ENCODE results near the gene ZNF579. TPM values are rescaled to one million over a fixed set of nuclear protein-coding genes. Genes with fewer than 3 reads are reported as not detected.

ZNF579 gene
- total RNA-seq, 1 donor from 2014 or later: 29.1 TPM

DNA sequence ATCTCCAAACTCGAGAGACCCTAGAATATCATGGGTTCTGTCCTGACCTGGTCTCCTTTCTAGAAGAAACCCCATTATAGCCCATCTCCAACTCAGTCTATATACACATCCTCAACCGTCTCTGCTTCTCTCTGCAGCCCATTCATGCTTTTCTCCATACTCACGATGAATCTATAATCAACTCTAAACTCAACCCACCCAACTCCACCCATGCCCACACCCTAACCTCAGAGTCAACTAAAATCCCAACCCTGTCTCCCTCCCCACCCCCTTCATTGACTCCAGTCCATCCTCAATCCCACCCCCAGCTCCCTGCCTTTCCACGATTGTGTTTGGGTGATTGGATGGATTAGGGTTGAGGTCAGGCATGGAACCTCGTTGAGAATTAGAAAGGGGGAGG lies 37.1 kb downstream of the ZNF579 start:
- Mint-ChIP-seq H3K27ac (ENCODE audit: unreplicated experiment) (no peak overlapping the region), H3K4me1 (peaks cover 16% of the 10 kb centered on the region), H3K4me3 (no peak overlapping the region), H3K36me3 (ENCODE audit: low read depth) (no peaks in the 10 kb centered on the region), H3K9me3 (peaks cover 4% of the 10 kb centered on the region), H3K27me3 (ENCODE audit: low read depth) (peaks cover 3% of the 10 kb centered on the region)
- DNase-seq (ENCODE audit: low read depth, low spot score): no peak
- TF ChIP-seq, protein P1, sequence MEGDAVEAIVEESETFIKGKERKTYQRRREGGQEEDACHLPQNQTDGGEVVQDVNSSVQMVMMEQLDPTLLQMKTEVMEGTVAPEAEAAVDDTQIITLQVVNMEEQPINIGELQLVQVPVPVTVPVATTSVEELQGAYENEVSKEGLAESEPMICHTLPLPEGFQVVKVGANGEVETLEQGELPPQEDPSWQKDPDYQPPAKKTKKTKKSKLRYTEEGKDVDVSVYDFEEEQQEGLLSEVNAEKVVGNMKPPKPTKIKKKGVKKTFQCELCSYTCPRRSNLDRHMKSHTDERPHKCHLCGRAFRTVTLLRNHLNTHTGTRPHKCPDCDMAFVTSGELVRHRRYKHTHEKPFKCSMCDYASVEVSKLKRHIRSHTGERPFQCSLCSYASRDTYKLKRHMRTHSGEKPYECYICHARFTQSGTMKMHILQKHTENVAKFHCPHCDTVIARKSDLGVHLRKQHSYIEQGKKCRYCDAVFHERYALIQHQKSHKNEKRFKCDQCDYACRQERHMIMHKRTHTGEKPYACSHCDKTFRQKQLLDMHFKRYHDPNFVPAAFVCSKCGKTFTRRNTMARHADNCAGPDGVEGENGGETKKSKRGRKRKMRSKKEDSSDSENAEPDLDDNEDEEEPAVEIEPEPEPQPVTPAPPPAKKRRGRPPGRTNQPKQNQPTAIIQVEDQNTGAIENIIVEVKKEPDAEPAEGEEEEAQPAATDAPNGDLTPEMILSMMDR (conservative IDR thresholded peaks at IDR 0.05): no peak

DNA sequence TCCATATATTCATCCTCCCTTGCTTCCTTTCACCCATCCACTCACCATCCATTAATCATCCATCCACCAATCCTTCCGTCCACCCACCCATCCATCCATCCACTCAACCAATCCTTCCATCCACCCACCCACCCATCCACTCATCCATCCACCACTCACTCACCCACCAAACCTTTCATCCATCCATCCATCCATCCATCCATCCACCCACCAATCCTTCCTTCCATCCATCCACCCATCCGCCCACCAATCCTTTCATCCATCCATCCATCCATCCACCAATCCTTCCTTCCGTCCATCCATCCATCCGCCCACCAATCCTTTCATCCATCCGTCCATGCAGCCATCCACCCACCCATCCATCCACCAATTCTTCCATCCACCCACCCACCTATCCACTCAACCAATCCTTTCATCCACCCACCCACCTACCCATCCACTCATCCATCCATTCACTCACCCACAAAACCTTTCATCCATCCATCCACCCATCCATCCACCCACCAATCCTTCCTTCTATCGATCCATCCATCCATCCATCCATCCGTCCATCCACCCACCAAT lies 38.3 kb downstream of the ZNF579 start:
- Mint-ChIP-seq H3K36me3 (ENCODE audit: low read depth) (no peaks in the 10 kb centered on the region), H3K27ac (ENCODE audit: unreplicated experiment) (no peak overlapping the region), H3K4me3 (no peak overlapping the region), H3K9me3 (peaks cover 4% of the 10 kb centered on the region), H3K27me3 (ENCODE audit: low read depth) (peaks cover 3% of the 10 kb centered on the region), H3K4me1 (peaks cover 16% of the 10 kb centered on the region)
- TF ChIP-seq, protein P1 (conservative IDR thresholded peaks at IDR 0.05): no peak
- no peak for DNase-seq (ENCODE audit: low read depth, low spot score)

DNA sequence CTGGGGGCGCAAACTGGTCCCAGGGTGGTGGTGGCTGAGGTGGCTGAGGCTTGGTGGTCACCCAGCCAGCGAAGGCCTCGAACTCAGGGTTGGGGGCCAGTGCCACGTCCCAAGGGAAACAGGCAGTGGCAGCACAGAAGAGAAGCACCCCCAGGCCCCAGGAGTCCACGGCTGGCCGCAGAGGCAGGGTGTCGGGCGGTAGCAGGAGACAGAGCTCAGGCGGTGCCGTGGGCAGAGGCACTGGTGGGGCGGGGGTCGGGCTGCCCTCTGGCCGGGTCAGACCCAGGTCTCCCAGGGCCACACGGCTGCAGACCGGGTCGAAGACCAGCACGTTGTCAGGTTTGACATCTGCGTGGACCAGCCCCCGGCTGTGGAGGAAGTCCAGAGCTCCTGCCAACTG lies 39.6 kb downstream of the ZNF579 start:
- H3K27ac Mint-ChIP-seq (ENCODE audit: unreplicated experiment): no peak overlapping the region
- H3K36me3 Mint-ChIP-seq (ENCODE audit: low read depth): no peaks in the 10 kb centered on the region
- H3K9me3 Mint-ChIP-seq: peaks cover 4% of the 10 kb centered on the region
- peaks cover 3% of the 10 kb centered on the region for H3K27me3 Mint-ChIP-seq (ENCODE audit: low read depth)
- DNase-seq (ENCODE audit: low read depth, low spot score): no peak
- no peak overlapping the region for H3K4me3 Mint-ChIP-seq
- H3K4me1 Mint-ChIP-seq: peaks cover 15% of the 10 kb centered on the region
- TF ChIP-seq, protein P1 (conservative IDR thresholded peaks at IDR 0.05): no peak

DNA sequence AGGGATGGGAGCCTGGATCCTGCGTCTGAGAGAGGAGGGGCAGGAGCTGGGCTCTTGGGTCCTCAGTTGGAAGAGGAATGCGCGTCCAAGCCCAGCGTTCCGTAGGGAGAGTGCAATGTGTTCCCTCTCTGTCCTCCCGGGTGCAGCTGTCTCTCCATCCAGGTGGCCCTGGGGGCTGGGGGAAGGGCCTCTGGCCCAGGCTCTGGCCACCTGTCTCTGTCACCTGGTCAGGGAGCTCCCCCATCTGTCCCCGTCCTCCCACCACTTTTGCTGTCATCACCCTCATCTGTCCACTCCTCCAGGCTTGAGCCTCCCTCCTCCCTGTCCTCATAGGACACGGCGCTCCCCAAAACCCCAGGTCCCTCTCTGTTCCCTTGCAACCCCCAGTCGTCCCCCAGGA lies 40.0 kb downstream of the ZNF579 start:
- Mint-ChIP-seq H3K4me1 (peaks cover 10% of the 10 kb centered on the region), H3K4me3 (no peak overlapping the region), H3K27ac (ENCODE audit: unreplicated experiment) (no peak overlapping the region), H3K9me3 (peaks cover 4% of the 10 kb centered on the region), H3K27me3 (ENCODE audit: low read depth) (peaks cover 3% of the 10 kb centered on the region), H3K36me3 (ENCODE audit: low read depth) (no peaks in the 10 kb centered on the region)
- no peak for DNase-seq (ENCODE audit: low read depth, low spot score)
- TF ChIP-seq, protein P1 (conservative IDR thresholded peaks at IDR 0.05): no peak

DNA sequence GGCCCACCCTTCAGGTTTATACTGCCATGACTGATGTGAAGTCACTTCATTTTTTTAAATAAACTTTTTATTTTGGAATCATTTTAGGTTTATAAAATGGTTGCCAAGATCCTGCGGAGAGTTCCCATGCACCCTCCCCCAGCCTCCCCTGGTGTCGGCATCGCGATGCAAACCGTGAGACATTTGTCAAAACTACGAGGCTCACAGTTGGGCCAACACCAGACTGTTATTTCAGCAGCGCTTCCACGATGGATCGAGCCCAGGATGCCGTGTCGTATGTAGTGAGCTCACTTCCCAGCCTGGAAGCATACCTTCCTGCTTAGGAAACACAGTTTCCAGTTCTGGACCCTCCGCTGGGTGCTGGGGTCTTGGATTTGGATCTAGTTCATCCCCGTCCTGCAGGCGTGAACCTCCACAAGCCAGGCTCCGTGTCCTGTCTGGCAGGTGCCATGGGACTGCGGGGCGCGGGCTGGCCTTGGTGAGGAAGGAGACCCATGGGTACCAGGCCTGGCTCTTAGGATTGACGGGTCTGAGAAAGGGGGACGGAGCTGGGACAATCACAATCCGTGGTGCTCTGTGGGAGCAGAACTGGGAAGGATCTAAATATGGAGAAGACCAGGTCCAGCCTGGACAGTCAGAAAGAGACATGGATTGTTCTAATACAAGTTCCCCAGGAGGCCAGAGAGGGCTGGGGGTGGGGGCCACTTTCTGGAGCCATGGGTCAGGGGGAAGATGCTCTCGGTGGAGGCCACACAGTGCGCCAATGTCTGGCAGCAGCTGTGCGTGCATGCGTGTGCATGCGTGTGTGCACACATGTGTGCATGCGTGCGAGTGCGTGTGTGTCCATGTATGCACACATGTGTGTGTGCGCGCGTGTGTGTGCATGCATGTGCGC lies 41.3 kb downstream of the ZNF579 start:
- Mint-ChIP-seq H3K4me3 (no peak overlapping the region), H3K4me1 (peaks cover 4% of the 10 kb centered on the region), H3K27me3 (ENCODE audit: low read depth) (peaks cover 3% of the 10 kb centered on the region), H3K27ac (ENCODE audit: unreplicated experiment) (no peak overlapping the region), H3K9me3 (peaks cover 4% of the 10 kb centered on the region), H3K36me3 (ENCODE audit: low read depth) (no peaks in the 10 kb centered on the region)
- no peak for DNase-seq (ENCODE audit: low read depth, low spot score)
- TF ChIP-seq, protein P1 (conservative IDR thresholded peaks at IDR 0.05): no peak

All from neural crest cell (in vitro differentiated cells).